HL-60 (cell line): Measurements from ENCODE around the gene GUCA2A.

Experiments used
- CTCF ChIP-seq: IDR thresholded peaks from one replicate; pipeline ENCODE4 v1.5.1; 2011; ENCODE audit warnings: low read length, control low read depth, inconsistent platforms; ENCODE audit not compliant: insufficient read depth
- GABPA ChIP-seq: IDR thresholded peaks from 2 replicates; pipeline ENCODE4 v1.6.1; 2012; ENCODE audit warnings: low read depth
- REST ChIP-seq: IDR thresholded peaks from 2 replicates; pipeline ENCODE4 v1.6.1; 2012; ENCODE audit warnings: low read depth; ENCODE audit not compliant: insufficient replicate concordance
- SPI1 ChIP-seq: IDR thresholded peaks from 2 replicates; pipeline ENCODE4 v1.6.1; 2012; ENCODE audit warnings: low read depth, mild to moderate bottlenecking, borderline replicate concordance

- peak; percentile 92 for TF ChIP-seq CTCF
- no peak for TF ChIP-seq SPI1
- TF ChIP-seq REST = no peak
- TF ChIP-seq GABPA = no peak
These were observed 17.8 kb downstream of the GUCA2A start for GRCh38 chr1:42146626-42147320.
